ENCODE measurements around the gene OBSCN.

The OBSCN gene

GRCh38 chr1:228347181-228347580, 139.3 kb downstream of the OBSCN start:
- DNase-seq, result no peak

DNA sequence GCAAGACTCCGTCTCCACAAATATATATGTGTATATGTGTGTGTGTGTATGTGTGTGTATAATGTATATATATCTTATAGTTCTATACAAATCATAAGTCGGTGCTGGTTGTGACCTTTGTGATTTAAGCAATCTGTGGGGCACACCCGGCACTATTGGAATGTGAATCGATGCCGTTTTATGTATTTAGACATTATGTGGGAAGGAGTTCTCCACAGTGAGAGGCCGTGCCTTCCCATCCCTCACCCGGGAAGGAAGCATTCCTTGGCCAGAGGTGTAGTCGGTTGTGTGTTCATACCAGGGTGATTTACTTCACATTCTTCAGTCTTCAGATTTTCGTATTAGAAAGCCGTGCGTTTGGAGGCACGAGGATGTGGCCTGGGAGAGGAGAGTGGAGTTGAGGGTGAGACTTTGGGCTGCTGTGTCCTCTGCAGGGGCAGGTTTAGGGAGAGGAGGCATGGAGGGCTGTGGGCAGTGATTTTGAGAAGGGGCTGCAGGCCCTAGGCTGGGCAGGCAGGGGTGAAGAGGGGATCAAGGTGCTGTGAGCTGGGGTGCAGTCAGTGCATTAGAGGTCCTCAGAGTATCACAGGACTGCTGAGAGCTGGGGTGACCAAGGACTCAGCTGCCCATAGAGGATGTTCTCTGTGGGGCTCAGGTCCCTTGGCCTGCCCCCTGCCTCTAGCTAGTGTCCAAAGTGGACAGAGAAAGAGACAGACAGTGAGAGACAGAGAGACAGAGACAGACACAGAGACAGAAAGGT, 141.0 kb downstream of the OBSCN start:
- no peak for DNase-seq

DNA sequence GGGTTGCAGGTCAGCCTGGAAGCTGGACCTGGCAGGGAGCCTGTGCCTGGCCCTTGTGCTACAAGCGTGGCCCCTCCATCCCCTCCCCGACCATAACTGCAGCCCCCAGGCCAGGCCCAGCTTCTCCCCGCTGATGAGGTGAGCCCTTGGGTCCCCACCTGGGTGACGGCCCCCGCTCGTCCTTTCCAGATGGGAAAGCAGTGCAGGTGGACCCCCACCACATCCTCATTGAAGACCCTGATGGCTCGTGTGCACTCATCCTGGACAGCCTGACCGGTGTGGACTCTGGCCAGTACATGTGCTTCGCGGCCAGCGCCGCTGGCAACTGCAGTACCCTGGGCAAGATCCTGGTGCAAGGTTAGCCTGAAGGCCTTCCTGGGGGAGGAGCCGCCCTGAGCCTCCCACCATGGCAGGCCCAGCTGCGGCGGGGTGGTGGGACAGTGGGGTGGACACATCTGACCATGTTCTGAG, 141.9 kb downstream of the OBSCN start:
- no peak for DNase-seq

DNA sequence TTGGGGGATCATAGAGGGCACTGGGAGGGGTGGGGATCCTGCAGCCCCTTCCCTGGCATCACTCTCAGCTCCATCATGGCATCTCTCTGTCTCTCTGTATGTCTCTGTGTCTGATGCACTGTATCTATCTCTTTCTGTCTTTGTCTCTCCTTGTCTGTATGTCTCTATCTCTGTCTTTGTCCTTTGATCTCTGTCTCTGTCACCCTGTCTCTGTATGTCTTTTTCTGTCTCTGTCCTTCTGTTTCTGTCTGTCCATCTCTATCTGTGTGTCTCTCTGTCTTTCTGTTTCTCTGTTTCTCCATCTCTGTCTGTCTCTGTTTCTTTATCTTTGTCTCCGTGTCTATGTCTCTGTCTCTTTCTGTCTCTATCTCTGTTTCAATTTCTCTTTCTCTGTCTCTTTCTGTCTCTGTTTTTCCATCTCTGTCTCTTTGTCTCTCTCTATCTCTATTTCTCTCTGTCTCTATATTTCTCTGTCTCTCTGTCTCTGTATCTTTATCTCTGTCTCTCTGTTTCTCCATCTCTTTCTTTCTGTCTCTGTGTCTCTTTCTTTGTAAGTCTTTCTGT, 142.4 kb downstream of the OBSCN start:
- no peak for DNase-seq

DNA sequence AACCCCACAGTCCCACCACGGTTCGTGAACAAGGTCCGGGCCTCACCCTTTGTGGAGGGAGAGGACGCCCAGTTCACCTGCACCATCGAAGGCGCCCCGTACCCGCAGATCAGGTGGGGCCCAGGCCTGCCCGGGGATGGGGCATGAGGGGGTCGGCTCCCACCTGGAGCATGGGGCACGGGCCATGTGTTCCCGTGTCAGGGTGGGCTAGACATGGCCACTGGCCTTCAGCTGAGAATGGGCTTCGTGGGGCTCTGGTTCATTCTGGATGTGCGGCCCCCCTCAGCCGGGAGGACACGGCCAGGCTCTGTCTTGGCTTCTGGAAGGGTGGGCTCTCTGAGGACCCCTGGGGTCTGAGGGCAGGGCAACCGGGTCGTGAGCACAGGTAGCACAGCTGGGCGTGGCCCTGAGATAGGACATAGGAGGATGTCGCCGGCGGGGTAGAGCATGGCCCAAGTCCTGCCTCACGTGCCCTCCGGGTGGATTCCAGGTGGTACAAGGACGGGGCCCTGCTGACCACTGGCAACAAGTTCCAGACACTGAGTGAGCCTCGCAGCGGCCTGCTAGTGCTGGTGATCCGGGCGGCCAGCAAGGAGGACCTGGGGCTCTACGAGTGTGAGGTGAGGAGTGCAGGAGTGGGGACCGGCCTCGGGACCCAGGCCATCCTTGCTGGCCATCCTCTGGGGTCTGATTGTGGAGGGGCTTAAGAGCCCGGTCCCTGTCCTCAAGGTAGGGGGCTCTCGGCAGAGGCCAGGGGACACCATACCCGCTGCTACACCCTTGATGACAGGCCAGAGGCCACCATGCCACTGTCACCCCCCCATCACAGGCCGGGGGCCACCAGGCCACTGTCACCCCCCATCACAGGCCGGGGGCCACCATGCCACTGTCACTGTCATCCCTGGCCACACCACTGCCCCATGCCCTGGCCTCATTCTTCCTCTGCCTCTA, 143.3 kb downstream of the OBSCN start:
- no peak for DNase-seq

GRCh38 chr1:228351850-228352249, 144.0 kb downstream of the OBSCN start:
- DNase-seq, result no peak

- no peak for DNase-seq
These were observed 145.0 kb downstream of the OBSCN start for GRCh38 chr1:228352677-228353481.

DNA sequence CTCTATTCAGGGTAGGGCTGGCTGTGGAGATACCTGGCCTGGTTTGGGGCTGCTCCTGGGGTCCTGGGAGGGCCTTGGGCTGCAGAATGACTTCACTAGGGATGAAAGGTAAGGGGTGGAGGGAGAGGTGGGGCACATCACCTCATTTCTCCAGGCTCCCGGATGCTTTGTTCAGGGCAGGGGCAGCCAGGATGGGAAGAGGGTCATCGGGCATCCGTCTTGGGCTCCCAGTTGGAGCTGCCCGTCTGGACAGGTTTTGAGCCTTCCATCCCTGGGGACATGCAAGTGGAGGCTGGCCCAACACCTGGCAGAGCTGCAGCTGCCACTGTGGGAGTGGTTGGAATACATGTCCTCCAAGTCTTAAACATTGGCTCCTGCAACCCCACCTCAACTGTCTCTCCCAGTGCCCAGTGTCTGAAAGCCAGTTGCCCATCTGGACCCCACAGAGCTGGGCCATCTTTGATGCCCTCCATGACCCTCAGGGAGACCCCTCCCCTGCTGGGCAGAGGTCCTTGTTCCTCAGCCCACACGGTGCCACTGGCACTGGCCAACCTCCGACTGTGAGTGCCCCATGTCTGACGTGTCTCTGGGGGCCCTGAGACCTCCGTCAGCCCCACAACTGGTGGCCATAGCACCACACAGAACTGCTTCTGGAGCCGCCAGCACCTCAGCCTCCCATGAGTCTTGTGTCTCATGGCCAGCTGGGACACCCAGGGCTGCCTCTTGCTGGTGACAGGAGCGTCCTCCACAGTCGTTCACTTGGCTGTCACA, 145.9 kb downstream of the OBSCN start:
- no peak for DNase-seq

DNA sequence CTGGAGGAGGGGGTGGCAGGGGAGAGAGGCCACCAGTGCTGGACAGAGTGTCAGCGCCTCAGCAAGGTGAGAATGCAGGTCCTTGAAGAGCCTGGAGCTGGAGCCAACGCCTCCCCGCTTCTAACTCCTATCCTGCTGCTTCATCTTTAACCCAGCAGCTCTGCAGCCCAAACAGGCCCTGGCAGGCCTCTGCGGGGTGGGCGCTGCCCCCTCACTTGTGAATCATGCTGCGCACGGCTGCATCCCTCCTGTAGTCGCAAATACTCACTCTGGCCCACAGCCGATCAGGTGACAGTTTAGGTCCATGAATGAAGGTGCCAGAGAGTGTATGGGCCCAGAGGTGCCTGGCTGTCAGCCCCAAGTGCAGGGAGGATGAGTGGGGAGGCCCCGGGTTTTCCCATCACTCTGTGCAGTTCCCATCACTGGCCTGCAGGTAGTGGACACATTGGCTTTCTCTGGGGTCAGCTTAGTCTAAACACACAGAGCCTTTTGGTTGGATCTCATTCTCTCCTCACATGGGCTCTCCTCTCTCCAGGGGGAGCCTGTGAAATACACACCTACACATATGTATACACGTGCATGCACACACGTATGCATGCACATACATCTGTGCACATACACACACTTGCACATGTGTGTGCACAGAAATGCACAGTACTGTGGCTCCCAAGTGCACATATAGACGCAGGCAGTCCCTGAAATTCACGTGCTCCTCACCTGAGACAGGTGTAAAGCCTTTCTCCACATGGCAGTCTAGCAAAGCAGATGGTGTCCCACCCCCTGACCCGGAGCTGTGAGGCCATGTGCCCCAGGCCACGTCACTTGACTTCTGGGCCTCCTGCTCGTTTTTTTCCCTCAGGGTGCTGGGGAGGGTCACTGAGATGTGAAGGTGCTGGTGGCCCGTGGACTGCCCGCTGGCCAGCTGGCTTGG, 146.8 kb downstream of the OBSCN start:
- no peak for DNase-seq

- no peak for DNase-seq
These were observed 149.2 kb downstream of the OBSCN start for GRCh38 chr1:228356897-228357680.

DNA sequence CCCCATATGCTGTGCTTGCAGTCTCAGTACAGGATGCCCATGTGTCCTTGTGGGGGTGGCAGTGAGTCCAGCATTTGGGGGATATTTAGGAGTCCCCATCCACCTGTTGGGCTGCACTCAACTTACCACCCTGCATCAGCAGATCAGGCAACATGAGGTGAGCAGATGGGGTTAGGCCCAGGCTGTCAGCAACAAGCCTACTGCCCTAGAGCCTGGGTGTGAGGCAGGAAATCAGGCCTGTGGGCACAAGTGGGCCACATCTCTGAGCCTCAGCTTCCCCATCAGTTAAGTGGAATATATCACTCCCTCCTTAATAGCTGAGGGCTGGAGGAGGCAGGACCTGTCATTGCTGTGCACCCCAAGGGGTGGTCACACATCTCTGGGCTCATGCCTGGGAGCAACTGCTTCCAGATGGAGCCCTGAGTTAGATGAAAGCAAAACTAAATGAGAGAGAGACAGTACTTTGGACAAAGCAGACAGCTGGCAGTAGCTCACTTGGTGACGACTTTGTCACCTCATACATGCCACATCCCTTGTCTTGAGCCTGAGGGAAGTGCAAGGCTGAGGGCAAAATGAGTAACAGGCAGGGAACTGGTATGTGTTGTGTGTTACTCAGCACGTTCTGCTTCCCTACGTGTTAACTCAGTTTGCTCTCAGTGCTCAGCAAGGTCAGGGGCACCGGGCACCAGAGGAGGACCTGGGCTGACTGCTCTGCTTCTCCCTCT, 150.4 kb downstream of the OBSCN start:
- DNase-seq, result no peak

DNA sequence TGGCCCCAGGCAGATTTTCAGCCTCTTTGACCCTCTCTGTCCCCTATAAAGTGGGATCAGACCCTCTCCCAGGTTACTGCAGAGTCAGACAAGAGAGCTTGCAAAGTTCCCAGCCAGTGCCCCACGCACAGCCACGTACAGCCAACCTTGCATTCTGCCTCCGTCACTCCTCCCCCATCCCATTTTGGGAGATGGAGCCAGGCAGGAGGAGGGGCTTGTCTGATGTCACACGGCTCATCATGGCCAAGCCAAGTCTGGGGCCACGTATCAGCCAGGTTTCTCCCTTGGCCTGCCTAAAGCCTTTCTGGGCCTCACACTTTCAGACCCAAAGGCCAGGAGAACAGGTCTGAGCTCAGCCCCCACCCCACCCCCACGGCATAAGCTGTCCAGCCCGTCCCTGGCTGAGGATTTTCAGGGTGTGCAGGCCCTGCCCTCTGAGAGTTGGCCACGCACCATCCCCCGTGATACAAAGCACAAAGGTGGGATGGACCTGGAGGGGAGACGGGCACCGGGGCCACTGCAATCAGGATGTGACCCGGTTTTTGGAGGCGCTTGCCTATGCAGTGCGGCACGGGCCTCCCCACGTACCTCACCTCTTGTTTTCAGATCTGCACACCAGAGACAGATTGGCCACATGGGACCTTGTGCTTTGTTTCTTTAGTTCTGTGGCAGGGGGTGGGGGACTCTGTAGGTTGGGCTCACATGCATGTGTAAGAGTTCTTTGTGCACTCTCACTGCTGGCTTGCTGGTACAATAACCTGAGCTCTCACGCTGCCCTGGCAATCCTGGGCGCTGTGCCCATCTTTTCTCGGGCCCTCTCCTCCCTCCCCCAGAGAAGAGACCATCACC, 151.1 kb downstream of the OBSCN start:
- DNase-seq, result no peak

DNA sequence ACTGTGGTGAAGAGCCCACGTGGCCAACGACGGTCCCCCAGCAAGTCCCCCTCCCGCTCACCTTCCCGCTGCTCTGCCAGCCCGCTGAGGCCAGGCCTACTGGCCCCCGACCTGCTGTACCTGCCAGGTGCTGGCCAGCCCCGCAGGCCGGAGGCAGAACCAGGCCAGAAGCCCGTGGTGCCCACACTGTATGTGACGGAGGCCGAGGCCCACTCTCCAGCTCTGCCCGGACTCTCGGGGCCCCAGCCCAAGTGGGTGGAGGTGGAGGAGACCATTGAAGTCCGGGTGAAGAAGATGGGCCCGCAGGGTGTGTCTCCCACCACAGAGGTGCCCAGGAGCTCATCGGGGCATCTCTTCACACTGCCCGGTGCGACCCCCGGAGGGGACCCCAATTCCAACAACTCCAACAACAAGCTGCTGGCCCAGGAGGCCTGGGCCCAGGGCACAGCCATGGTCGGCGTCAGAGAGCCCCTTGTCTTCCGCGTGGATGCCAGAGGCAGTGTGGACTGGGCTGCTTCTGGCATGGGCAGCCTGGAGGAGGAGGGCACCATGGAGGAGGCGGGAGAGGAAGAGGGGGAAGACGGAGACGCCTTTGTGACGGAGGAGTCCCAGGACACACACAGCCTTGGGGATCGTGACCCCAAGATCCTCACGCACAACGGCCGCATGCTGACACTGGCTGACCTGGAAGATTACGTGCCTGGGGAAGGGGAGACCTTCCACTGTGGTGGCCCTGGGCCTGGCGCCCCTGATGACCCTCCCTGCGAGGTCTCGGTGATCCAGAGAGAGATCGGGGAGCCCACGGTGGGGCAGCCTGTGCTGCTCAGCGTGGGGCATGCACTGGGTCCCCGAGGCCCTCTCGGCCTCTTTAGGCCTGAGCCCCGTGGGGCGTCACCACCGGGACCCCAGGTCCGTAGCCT, 152.0 kb downstream of the OBSCN start:
- DNase-seq, result no peak

GRCh38 chr1:228360533-228361313, 152.9 kb downstream of the OBSCN start:
- no peak for DNase-seq

GRCh38 chr1:228361314-228362140, 153.7 kb downstream of the OBSCN start:
- DNase-seq, result no peak

Data from hematopoietic multipotent progenitor cell treated with erythropoietin and hydrocortisone succinate and interleukin-3 and kit ligand, for 8 days (in vitro differentiated cells).